CD8-positive, alpha-beta memory T cell (primary cell): Measurements from ENCODE around the gene COL25A1. TPM values are rescaled to one million over a fixed set of nuclear protein-coding genes. Genes with fewer than 3 reads are reported as not detected.
A peak's percentile ranks its signal among the peaks of the same experiment; 100 is the strongest.

Source experiments
- CTCF ChIA-PET: fragments of 350-600 bp; sonication (Branson Sonifier 250); formaldehyde crosslinking; loops from one replicate; lab custom pipeline; 2021; ENCODE audit warnings: antibody characterized with exemption; lab: Charles Lee
- POLR2A ChIA-PET: fragments of 350-600 bp; sonication (Branson Sonifier 250); formaldehyde crosslinking; loops from one replicate; lab custom pipeline; 2021; ENCODE audit warnings: antibody characterized with exemption; lab: Charles Lee
- DNase-seq, 5 donors: peaks; one replicate each; pipeline versions ENCODE4 v3.0.0 to v3.0.0-alpha.2; 2020 to 2022; ENCODE audit warnings: mixed read lengths in 1 of 5
- H3K27ac ChIP-seq: one replicate; pipeline ENCODE4 v1.7.0; 2013; ENCODE audit warnings: low read depth, mild to moderate bottlenecking, low read length, moderate library complexity
- H3K27me3 ChIP-seq: 2 replicates; pipeline ENCODE4 v1.7.0; 2013; ENCODE audit warnings: low read length, mild to moderate bottlenecking; ENCODE audit not compliant: insufficient read depth, poor library complexity, severe bottlenecking
- H3K36me3 ChIP-seq: 2 replicates; pipeline ENCODE4 v1.7.0; 2013; ENCODE audit warnings: mild to moderate bottlenecking, low read length, moderate library complexity; ENCODE audit not compliant: insufficient read depth
- H3K4me1 ChIP-seq: 2 replicates; pipeline ENCODE4 v1.7.0; 2013; ENCODE audit warnings: mild to moderate bottlenecking, low read length, moderate library complexity; ENCODE audit not compliant: insufficient read depth
- H3K4me3 ChIP-seq: 2 replicates; pipeline ENCODE4 v1.7.0; 2013; ENCODE audit warnings: mild to moderate bottlenecking, low read length
- H3K9me3 ChIP-seq: 2 replicates; pipeline ENCODE4 v1.7.0; 2013; ENCODE audit warnings: mild to moderate bottlenecking, low read length
- H3K27ac Mint-ChIP-seq, 8 donors: one replicate each; pipeline ENCODE4 v1.8.0; 2020 to 2021; ENCODE audit warnings: mixed read lengths in 8 of 8, mild to moderate bottlenecking in 6 of 8, inconsistent platforms in 3 of 8, moderate library complexity in 3 of 8
- H3K27me3 Mint-ChIP-seq, 2 donors: one replicate each; pipeline ENCODE4 v1.8.0; 2020 to 2021; ENCODE audit warnings: mixed read lengths in 2 of 2, mild to moderate bottlenecking in 1 of 2, moderate library complexity in 1 of 2
- H3K36me3 Mint-ChIP-seq, 3 donors: one replicate each; pipeline ENCODE4 v1.8.0; 2020 to 2021; ENCODE audit warnings: mixed read lengths in 3 of 3, inconsistent platforms in 1 of 3, mild to moderate bottlenecking in 1 of 3
- H3K4me1 Mint-ChIP-seq, 3 donors: one replicate each; pipeline ENCODE4 v1.8.0; 2020 to 2021; ENCODE audit warnings: mixed read lengths in 3 of 3, inconsistent platforms in 1 of 3, mild to moderate bottlenecking in 1 of 3
- H3K4me3 Mint-ChIP-seq, 7 donors: one replicate each; pipeline ENCODE4 v1.8.0; 2020 to 2021; ENCODE audit warnings: mixed read lengths in 7 of 7, mild to moderate bottlenecking in 6 of 7, moderate library complexity in 4 of 7, inconsistent platforms in 2 of 7
- H3K9me3 Mint-ChIP-seq, 5 donors: one replicate each; pipeline ENCODE4 v1.8.0; 2020 to 2022; ENCODE audit warnings: mixed read lengths in 5 of 5, mild to moderate bottlenecking in 3 of 5, moderate library complexity in 2 of 5, inconsistent platforms in 1 of 5
- polyA plus RNA-seq: library from polyadenylated mRNA; unstranded; fragments of 300-500 nt; fragmentation: Illumina TruSeq; gene quantifications from one replicate; pipeline ENCODE4 v1.2.3, GENCODE V29; 2021
- total RNA-seq, 2 experiments: library from RNA; stranded (reverse); gene quantifications; one replicate each; pipeline ENCODE4 v1.2.3, GENCODE V29; 2021

The COL25A1 gene
- total and polyA plus RNA-seq, 3 experiments from 2014 or later: not detected

DNA sequence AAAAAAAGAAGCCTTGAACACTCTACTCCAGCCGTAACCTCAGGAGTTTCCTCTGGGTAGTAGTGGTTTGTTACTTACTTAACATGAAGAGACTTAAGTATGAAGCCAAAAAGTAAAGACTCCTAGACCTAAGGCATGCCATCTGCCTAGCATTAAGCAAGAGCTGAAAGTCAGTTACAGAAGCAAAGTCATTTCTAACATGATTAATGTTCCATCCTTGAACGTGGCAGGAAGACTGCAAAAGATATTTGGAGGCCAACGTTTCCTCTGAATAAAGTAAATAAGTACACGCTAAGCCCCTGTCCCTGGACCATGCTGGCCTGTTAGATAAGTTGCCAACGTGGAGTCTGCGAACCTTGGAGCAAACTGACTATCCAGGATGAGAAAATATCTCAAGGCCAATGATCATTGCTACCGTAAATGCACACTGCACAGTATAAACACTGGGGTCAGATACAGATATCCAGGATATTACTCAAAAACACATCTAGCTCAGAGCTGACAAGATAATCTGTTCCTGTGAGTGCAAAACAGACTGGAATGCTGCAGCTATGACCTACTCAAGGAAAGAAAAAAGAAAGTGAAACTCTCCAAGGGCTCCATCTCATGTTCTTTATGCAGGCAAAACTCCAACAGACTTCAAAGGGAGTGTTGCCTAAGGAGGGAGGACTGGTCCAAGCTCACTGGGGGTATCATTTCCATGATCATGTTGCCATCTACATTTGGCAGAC, 255.8 kb downstream of the COL25A1 start:
- Mint-ChIP-seq H3K36me3 (no peaks in the 10 kb centered on the region), H3K27ac (no peak overlapping the region), H3K4me1 (peaks cover 0 to 5% (median 0%) of the 10 kb centered on the region in 3 donors), H3K27me3 (peaks cover 0 to 3% of the 10 kb centered on the region in 2 donors), H3K9me3 (no peaks in the 10 kb centered on the region), H3K4me3 (no peak overlapping the region)
- Histone ChIP-seq H3K36me3 (no peaks in the 10 kb centered on the region), H3K9me3 (no peaks in the 10 kb centered on the region), H3K27ac (peak overlapping the region; percentile 21), H3K4me3 (no peak overlapping the region), H3K27me3 (no peaks in the 10 kb centered on the region), H3K4me1 (no peaks in the 10 kb centered on the region)
- no peak for DNase-seq
- ChIA-PET POLR2A (no interaction called here), CTCF (no interaction called here)

DNA sequence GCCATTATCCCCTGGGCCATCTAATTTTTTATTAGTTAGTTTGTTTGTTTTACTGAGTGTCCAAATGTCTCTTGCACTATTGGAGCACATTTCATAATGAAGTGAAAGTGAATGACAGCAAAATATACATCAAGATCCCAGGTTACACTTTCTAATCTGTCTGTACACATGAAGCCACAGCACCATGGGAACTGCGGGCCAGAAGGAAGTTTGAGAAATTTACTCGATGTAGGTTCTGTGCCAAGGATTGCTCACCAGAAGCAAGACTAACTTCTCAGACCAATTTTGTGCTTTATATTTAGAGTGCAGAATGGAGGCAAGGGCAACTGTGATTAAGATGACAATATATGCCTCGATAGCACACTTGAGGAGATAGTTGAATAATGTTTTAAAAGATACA, 258.0 kb downstream of the COL25A1 start:
- Histone ChIP-seq H3K9me3 (no peaks in the 10 kb centered on the region), H3K27ac (no peak overlapping the region), H3K27me3 (no peaks in the 10 kb centered on the region), H3K4me1 (no peaks in the 10 kb centered on the region), H3K4me3 (no peak overlapping the region), H3K36me3 (no peaks in the 10 kb centered on the region)
- Mint-ChIP-seq H3K27me3 (peaks cover under 1 to 11% of the 10 kb centered on the region in 2 donors), H3K4me3 (no peak overlapping the region), H3K27ac (no peak overlapping the region), H3K9me3 (no peaks in the 10 kb centered on the region), H3K4me1 (peaks cover 0 to 5% (median 0%) of the 10 kb centered on the region in 3 donors), H3K36me3 (no peaks in the 10 kb centered on the region)
- DNase-seq: no peak
- POLR2A ChIA-PET: no interaction called here
- CTCF ChIA-PET: no interaction called here

DNA sequence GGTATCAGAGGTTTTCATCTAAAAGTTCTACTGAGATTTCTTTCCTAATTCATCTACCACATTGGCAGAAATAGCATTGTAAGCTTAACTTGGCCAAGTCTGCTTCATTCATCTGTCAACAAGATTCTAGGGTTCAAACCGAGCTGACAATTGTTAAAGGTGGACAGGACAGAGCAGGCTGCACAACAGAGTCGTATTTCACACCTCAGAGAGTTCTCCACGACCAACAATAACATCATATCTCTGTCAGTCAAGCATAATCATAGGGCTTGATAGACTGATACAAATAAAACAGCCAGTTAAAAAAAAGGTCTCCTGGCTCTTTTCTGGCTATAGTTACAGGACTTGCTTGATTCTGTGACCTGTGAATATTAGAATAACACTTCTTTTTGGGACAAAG, 259.2 kb downstream of the COL25A1 start:
- H3K9me3 ChIP-seq: no peaks in the 10 kb centered on the region
- no peak overlapping the region for H3K4me3 ChIP-seq
- H3K27me3 ChIP-seq: no peaks in the 10 kb centered on the region
- H3K4me3 Mint-ChIP-seq: no peak overlapping the region
- no peaks in the 10 kb centered on the region for H3K4me1 ChIP-seq
- peaks cover 0 to 5% (median 0%) of the 10 kb centered on the region in 3 donors for H3K4me1 Mint-ChIP-seq
- DNase-seq: no peak
- CTCF ChIA-PET: no interaction called here
- POLR2A ChIA-PET: no interaction called here
- H3K36me3 ChIP-seq: no peaks in the 10 kb centered on the region
- H3K27ac ChIP-seq: no peak overlapping the region
- peaks cover 3 to 15% of the 10 kb centered on the region in 2 donors for H3K27me3 Mint-ChIP-seq
- H3K36me3 Mint-ChIP-seq: no peaks in the 10 kb centered on the region
- no peak overlapping the region for H3K27ac Mint-ChIP-seq
- H3K9me3 Mint-ChIP-seq: no peaks in the 10 kb centered on the region

DNA sequence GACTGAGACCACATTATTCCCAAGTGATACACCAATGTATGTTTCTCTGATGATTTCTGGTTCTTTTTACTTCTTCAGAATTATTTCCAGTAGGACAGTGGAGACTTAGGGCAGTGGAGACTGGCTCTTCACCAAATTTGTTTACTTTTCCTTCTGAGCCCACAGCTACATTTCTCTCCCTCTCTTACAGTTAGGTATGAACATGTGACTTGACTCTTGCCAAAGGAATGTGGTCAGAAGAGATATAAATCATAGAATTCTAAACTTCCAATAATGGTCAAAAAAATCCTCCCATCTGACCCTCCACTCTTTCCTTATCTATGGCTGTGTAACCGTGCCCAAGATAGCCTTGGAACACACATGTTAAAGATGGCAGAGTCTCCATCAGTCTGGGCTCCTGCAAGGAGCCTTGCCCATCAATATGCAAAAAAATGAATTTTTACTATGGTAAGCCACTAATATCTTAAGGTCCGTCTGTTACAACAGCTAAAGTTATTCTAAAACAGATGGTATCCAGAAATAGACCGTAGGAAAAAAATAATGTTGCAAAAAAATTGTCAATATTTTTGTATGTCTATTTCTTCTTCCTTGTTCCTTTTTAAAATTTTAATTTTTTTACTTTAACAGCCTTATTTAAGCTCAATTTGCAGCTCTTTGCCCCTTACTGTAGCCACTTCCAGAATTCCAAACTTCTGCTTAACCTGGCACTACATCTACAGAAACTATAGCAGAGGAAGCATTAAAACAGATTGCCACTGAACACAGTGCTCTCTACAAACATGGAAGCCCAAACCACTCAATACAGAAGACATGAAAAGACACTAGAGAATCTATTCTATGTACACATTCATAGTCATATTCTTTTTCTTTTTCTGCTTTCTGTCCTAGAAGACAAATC, 260.7 kb downstream of the COL25A1 start:
- Histone ChIP-seq H3K9me3 (no peaks in the 10 kb centered on the region), H3K27me3 (no peaks in the 10 kb centered on the region), H3K27ac (no peak overlapping the region), H3K36me3 (no peaks in the 10 kb centered on the region), H3K4me3 (no peak overlapping the region), H3K4me1 (no peaks in the 10 kb centered on the region)
- Mint-ChIP-seq H3K4me3 (no peak overlapping the region), H3K27ac (no peak overlapping the region), H3K4me1 (peaks cover 0 to 2% (median 0%) of the 10 kb centered on the region in 3 donors), H3K9me3 (peaks cover 0 to 2% (median 0%) of the 10 kb centered on the region in 5 donors), H3K36me3 (no peaks in the 10 kb centered on the region), H3K27me3 (peaks cover 4 to 18% of the 10 kb centered on the region in 2 donors)
- CTCF ChIA-PET: no interaction called here
- DNase-seq: no peak
- POLR2A ChIA-PET: no interaction called here

DNA sequence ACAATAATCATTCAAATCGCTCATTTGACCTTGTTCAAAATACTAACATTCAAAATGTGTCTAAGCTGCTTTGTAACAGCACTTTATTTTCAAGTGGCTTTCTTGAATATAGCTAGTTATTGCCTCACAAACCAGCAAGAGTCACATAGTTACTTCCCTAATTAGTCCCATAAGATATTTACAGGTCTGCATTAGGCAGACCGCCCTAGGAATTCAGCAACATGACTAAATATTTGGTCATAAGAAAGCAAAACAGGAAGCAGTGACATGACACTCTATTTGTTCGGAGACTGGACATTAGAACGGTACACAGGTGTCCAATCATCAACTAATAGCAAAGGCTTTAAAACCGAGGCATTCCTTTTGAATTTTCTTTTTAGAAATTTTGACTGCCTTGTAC, 262.0 kb downstream of the COL25A1 start:
- Histone ChIP-seq H3K4me3 (no peak overlapping the region), H3K27ac (no peak overlapping the region), H3K9me3 (no peaks in the 10 kb centered on the region), H3K36me3 (no peaks in the 10 kb centered on the region), H3K27me3 (no peaks in the 10 kb centered on the region), H3K4me1 (no peaks in the 10 kb centered on the region)
- Mint-ChIP-seq H3K4me3 (no peak overlapping the region), H3K36me3 (no peaks in the 10 kb centered on the region), H3K9me3 (peaks cover 0 to 2% (median 0%) of the 10 kb centered on the region in 5 donors), H3K4me1 (no peaks in the 10 kb centered on the region), H3K27me3 (peaks cover 4 to 15% of the 10 kb centered on the region in 2 donors), H3K27ac (no peak overlapping the region)
- DNase-seq: no peak
- ChIA-PET POLR2A (no interaction called here), CTCF (no interaction called here)

DNA sequence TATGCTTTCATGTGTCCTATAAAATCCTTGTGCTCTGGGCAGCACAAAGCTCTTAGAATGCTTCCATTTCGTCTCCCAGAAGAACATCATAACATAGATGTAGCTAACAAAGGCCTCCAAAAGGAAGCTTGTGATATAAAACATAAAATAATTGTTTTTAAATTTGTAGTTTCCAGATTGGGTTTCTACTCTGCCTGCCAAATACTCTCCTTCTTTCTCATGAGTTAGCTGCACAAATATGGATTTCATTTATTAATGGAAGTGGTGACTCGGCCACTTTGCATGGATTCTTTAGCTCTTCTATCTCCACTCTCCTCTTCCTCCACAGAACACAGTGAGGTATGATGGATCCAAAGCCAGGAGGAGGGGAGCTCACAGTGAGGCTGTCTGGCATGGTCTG, 265.4 kb downstream of the COL25A1 start:
- Histone ChIP-seq H3K4me3 (no peak overlapping the region), H3K27me3 (no peaks in the 10 kb centered on the region), H3K36me3 (no peaks in the 10 kb centered on the region), H3K9me3 (no peaks in the 10 kb centered on the region), H3K27ac (no peak overlapping the region), H3K4me1 (no peaks in the 10 kb centered on the region)
- DNase-seq: no peak
- H3K4me1 Mint-ChIP-seq: no peaks in the 10 kb centered on the region
- ChIA-PET CTCF (no interaction called here), POLR2A (no interaction called here)
- no peaks in the 10 kb centered on the region for H3K36me3 Mint-ChIP-seq
- H3K4me3 Mint-ChIP-seq: no peak overlapping the region
- peaks cover 4 to 15% of the 10 kb centered on the region in 2 donors for H3K27me3 Mint-ChIP-seq
- H3K27ac Mint-ChIP-seq: no peak overlapping the region
- H3K9me3 Mint-ChIP-seq: peaks cover 0 to 2% (median 0%) of the 10 kb centered on the region in 5 donors

DNA sequence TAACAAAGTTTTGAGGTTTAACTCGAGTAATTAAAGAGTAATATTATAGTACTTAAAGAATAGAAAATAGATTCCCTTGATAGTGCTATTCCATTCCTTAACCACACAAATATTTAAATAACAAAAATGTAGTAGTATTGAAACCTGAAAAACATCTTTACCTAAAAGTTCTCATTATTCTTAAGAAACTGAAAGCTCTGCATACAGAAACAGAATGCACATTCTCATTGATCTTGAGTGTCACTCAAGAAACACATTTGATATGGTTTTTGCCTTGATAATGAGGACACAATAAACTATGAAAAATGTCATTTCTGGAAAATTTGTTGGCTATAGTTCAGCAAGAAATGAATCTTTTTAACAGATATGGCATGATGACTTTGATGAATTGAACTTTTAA, 268.5 kb downstream of the COL25A1 start:
- POLR2A ChIA-PET: no interaction called here
- no peaks in the 10 kb centered on the region for H3K27me3 ChIP-seq
- Mint-ChIP-seq H3K27ac (no peak overlapping the region), H3K36me3 (no peaks in the 10 kb centered on the region), H3K4me1 (no peaks in the 10 kb centered on the region), H3K9me3 (peaks cover 0 to 2% (median 0%) of the 10 kb centered on the region in 5 donors), H3K4me3 (no peak overlapping the region), H3K27me3 (peaks cover 1 to 6% of the 10 kb centered on the region in 2 donors)
- no peak overlapping the region for H3K27ac ChIP-seq
- H3K4me3 ChIP-seq: no peak overlapping the region
- no peaks in the 10 kb centered on the region for H3K9me3 ChIP-seq
- CTCF ChIA-PET: no interaction called here
- H3K4me1 ChIP-seq: no peaks in the 10 kb centered on the region
- no peaks in the 10 kb centered on the region for H3K36me3 ChIP-seq
- DNase-seq: no peak

DNA sequence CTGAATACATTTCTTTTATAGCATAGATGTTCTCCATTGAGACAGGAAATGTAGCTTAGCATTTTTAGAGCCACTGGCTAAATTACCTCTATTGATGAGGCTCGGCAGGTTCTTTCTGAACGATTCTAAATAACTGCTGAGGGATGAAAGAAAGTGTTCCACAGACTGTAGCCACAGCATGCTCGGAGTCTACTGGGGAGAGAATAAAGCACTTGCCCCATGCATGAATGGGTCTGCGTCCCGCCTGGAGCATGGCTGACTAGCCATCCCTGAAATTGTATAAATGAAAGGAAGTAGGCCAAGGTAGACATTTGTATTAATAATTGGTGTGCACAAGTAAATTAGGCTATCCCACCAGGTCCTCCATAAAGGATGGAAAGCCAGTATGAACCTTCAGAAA, 269.8 kb downstream of the COL25A1 start:
- Histone ChIP-seq H3K9me3 (no peaks in the 10 kb centered on the region), H3K27ac (no peak overlapping the region), H3K36me3 (no peaks in the 10 kb centered on the region), H3K4me1 (no peaks in the 10 kb centered on the region), H3K4me3 (no peak overlapping the region), H3K27me3 (no peaks in the 10 kb centered on the region)
- Mint-ChIP-seq H3K27me3 (peaks cover 0 to 3% of the 10 kb centered on the region in 2 donors), H3K27ac (no peak overlapping the region), H3K9me3 (peaks cover 0 to under 1% (median 0%) of the 10 kb centered on the region in 5 donors), H3K36me3 (no peaks in the 10 kb centered on the region), H3K4me1 (no peaks in the 10 kb centered on the region), H3K4me3 (no peak overlapping the region)
- ChIA-PET CTCF (no interaction called here), POLR2A (no interaction called here)
- no peak for DNase-seq
